Measurements from ENCODE around the gene RNU11.
A peak's percentile ranks its signal among the peaks of the same experiment; 100 is the strongest.
"Not testable (repeated sequence)": the region's sequence is repeated elsewhere in the genome, so short reads cannot be mapped to it uniquely, and the experiment has no call there.

Gene RNU11

GRCh38 chr1:28648474-28649198, at the start of gene RNU11:
Gene RNU11 (plus strand): TSS chr1:28648600.
- DNase-seq (ENCODE audit: low read depth in 3 of 3), result peak; percentile 68 to 83 (median 72)

GRCh38 chr1:28601696-28602095, 46.7 kb upstream of the RNU11 start:
- DNase-seq (ENCODE audit: low read depth in 3 of 3), result no peak

GRCh38 chr1:28602536-28603439, 45.6 kb upstream of the RNU11 start:
- DNase-seq (ENCODE audit: low read depth in 3 of 3), result no peak

- no peak for DNase-seq (ENCODE audit: low read depth in 3 of 3)
Measured at GRCh38 chr1:28604411-28604810, 44.0 kb upstream of the RNU11 start.

- DNase-seq (ENCODE audit: low read depth in 3 of 3), result no peak
Measured at GRCh38 chr1:28604962-28605361, 43.4 kb upstream of the RNU11 start.

GRCh38 chr1:28606771-28607170, 41.6 kb upstream of the RNU11 start:
- DNase-seq (ENCODE audit: low read depth in 3 of 3), result no peak

- no peak for DNase-seq (ENCODE audit: low read depth in 3 of 3)
Measured at GRCh38 chr1:28613175-28613574, 35.2 kb upstream of the RNU11 start.

GRCh38 chr1:28631713-28632112, 16.7 kb upstream of the RNU11 start:
- no peak for DNase-seq (ENCODE audit: low read depth in 3 of 3)

- DNase-seq (ENCODE audit: low read depth in 3 of 3), result no peak
Measured at GRCh38 chr1:28632560-28632959, 15.8 kb upstream of the RNU11 start.

- no peak for DNase-seq (ENCODE audit: low read depth in 3 of 3)
Measured at GRCh38 chr1:28640766-28641165, 7.6 kb upstream of the RNU11 start.

- DNase-seq (ENCODE audit: low read depth in 3 of 3), result no peak
Measured at GRCh38 chr1:28642056-28642846, 6.1 kb upstream of the RNU11 start.

GRCh38 chr1:28642847-28643635, 5.4 kb upstream of the RNU11 start, which contains the start of gene TAF12:
Gene TAF12 (minus strand): TSS chr1:28643067. CDS start chr1:28622081, 20,986 bp downstream.
- peak; percentile 76 to 88 (median 86) for DNase-seq (ENCODE audit: low read depth in 3 of 3)

GRCh38 chr1:28644494-28644893, 3.9 kb upstream of the RNU11 start:
- no peak for DNase-seq (ENCODE audit: low read depth in 3 of 3)

- DNase-seq (ENCODE audit: low read depth in 3 of 3), result not testable (repeated sequence)
Measured at GRCh38 chr1:28645406-28645805, 3.0 kb upstream of the RNU11 start.

GRCh38 chr1:28646040-28646439, 2.4 kb upstream of the RNU11 start:
- DNase-seq (ENCODE audit: low read depth in 3 of 3), result no peak

- DNase-seq (ENCODE audit: low read depth in 3 of 3), result peak; percentile 60 to 76 (median 75)
Measured at GRCh38 chr1:28648008-28648473, 359 bp upstream of the RNU11 start.

- DNase-seq (ENCODE audit: low read depth in 3 of 3), result not testable (repeated sequence)
Measured at GRCh38 chr1:28653063-28653462, 4.7 kb downstream of the RNU11 start.

GRCh38 chr1:28653870-28654269, 5.5 kb downstream of the RNU11 start:
- not testable (repeated sequence) for DNase-seq (ENCODE audit: low read depth in 3 of 3)

- DNase-seq (ENCODE audit: low read depth in 3 of 3), result not testable (repeated sequence)
Measured at GRCh38 chr1:28655448-28656311, 7.3 kb downstream of the RNU11 start.

GRCh38 chr1:28656335-28656734, 7.9 kb downstream of the RNU11 start:
- DNase-seq (ENCODE audit: low read depth in 3 of 3), result no peak

Data from stimulated activated CD4-positive, alpha-beta T cell treated with anti-CD3 and anti-CD28 coated beads, TNF-alpha, amount 100 ng/mL, for 4 hours (primary cell).